ENCODE measurements around the gene VRK2. TPM values are rescaled to one million over a fixed set of nuclear protein-coding genes. Genes with fewer than 3 reads are reported as not detected.

The VRK2 gene
- total RNA-seq, 1 experiment from 2014 or later = 33.0 TPM

DNA sequence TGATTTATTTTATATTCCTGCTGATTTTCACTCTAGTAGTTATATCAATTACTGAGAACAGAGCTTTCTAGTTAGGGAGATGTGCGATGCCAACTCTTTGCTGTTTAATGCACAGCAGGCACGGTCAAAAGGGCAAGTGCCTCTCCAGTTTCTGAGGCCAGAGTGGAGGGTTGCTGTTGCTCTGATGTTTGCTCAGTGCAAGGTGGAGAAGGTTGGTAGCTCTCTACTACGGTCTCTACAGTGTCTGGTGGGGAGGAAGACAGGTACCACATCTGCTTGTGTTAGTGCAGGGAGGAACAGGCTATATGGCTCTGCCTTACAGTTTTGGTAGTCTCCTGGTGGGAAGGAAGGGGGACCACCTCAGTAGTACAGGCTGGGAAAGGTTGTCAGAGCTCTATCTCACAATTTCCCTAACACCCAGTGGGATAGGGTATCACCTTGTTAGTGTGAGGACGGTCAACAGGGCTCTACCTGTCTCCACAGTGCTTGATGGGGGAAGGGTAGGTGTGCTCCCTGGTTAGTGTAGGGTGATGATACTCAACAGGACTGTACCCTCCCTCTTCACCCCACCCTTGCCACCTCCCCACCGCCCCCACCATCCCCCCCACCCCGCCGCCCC is 108.7 kb downstream of the VRK2 start (continued):
- TF ChIP-seq REST (IDR thresholded peaks at IDR 0.05; ENCODE audit: low read depth) (no peak), EGR1 (IDR thresholded peaks at IDR 0.05; ENCODE audit: low read depth) (no peak), JUND (IDR thresholded peaks at IDR 0.05) (no peak), ZNF274 (IDR thresholded peaks at IDR 0.05; ENCODE audit: low read depth, low read length) (no peak), SRF (IDR thresholded peaks at IDR 0.05; ENCODE audit: low read depth) (no peak), TCF7L2 (IDR thresholded peaks at IDR 0.05; ENCODE audit: borderline replicate concordance, extremely low read depth, insufficient read depth, insufficient read length) (no peak), ELF1 (IDR thresholded peaks at IDR 0.05; ENCODE audit: borderline replicate concordance, low read depth) (no peak), POLR2AphosphoS5 (IDR thresholded peaks at IDR 0.05; ENCODE audit: low read depth, low read length) (no peak)

- ChIA-PET POLR2A (no interaction called here), CTCF (no interaction called here), RAD21 (ENCODE audit: low non-redundant PET in 1 of 2, low total read pairs in 2 of 2, uncharacterized antibody in 2 of 2, unreplicated experiment in 2 of 2) (no interaction called here)
- no peak overlapping the region for H3K9ac ChIP-seq (ENCODE audit: low read length)
- BruUV-seq (replicated peaks) = no TSS peak
- H3K36me3 ChIP-seq (ENCODE audit: control insufficient read depth in 1 of 2, insufficient read depth in 2 of 2, low read length in 2 of 2) = peaks cover 11 to 34% of the 10 kb centered on the region in 2 experiments; a peak in 3 of 4 replicates
- H4K20me1 ChIP-seq (ENCODE audit: insufficient read depth) = no peaks in the 10 kb centered on the region
- H3K4me1 ChIP-seq (ENCODE audit: control insufficient read depth in 1 of 2, insufficient read depth in 2 of 2, low read length in 2 of 2) = no peaks in the 10 kb centered on the region
- H3K27me3 ChIP-seq (ENCODE audit: insufficient read depth, low read length) = no peaks in the 10 kb centered on the region
- DNase-seq (ENCODE audit: low read depth, low spot score) (no peak), ATAC-seq (no peak)
- no peak overlapping the region for H3K4me2 ChIP-seq (ENCODE audit: low read length)
- intact Hi-C loops (cut with micrococcal nuclease) = no loop called here
- H3K79me2 ChIP-seq (ENCODE audit: insufficient read depth, low read length) = no peaks in the 10 kb centered on the region
- H2AFZ ChIP-seq (ENCODE audit: low read depth, low read length, poor library complexity, severe bottlenecking) = no peak overlapping the region
- no peak overlapping the region for H3K4me3 ChIP-seq (replicated peaks in 1 of 2; ENCODE audit: low read depth in 1 of 2, low read length in 2 of 2)
- TF ChIP-seq EGR1 (IDR thresholded peaks at IDR 0.05; ENCODE audit: low read depth) (no peak), ZNF274 (IDR thresholded peaks at IDR 0.05; ENCODE audit: low read depth, low read length) (no peak), TCF7L2 (IDR thresholded peaks at IDR 0.05; ENCODE audit: borderline replicate concordance, extremely low read depth, insufficient read depth, insufficient read length) (no peak), MAX (IDR thresholded peaks at IDR 0.05) (no peak), ELF1 (IDR thresholded peaks at IDR 0.05; ENCODE audit: borderline replicate concordance, low read depth) (no peak), SIN3A (IDR thresholded peaks at IDR 0.05; ENCODE audit: low read depth) (no peak), CEBPB (IDR thresholded peaks at IDR 0.05; ENCODE audit: low read depth) (no peak), SRF (IDR thresholded peaks at IDR 0.05; ENCODE audit: low read depth) (no peak)
- TF ChIP-seq, protein P1, sequence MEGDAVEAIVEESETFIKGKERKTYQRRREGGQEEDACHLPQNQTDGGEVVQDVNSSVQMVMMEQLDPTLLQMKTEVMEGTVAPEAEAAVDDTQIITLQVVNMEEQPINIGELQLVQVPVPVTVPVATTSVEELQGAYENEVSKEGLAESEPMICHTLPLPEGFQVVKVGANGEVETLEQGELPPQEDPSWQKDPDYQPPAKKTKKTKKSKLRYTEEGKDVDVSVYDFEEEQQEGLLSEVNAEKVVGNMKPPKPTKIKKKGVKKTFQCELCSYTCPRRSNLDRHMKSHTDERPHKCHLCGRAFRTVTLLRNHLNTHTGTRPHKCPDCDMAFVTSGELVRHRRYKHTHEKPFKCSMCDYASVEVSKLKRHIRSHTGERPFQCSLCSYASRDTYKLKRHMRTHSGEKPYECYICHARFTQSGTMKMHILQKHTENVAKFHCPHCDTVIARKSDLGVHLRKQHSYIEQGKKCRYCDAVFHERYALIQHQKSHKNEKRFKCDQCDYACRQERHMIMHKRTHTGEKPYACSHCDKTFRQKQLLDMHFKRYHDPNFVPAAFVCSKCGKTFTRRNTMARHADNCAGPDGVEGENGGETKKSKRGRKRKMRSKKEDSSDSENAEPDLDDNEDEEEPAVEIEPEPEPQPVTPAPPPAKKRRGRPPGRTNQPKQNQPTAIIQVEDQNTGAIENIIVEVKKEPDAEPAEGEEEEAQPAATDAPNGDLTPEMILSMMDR (IDR thresholded peaks at IDR 0.05 in 2 of 3, conservative IDR thresholded peaks at IDR 0.05 in 1 of 3; ENCODE audit: borderline replicate concordance in 1 of 3, insufficient read depth in 1 of 3, low read depth in 2 of 3, low read length in 2 of 3) = no peak
- H3K9me3 ChIP-seq (ENCODE audit: control insufficient read depth in 1 of 2, insufficient read depth in 1 of 2, low read depth in 1 of 2, low read length in 2 of 2) = no peaks in the 10 kb centered on the region
- no peak overlapping the region for H3K27ac ChIP-seq (ENCODE audit: low read depth, low read length)
- H3K9me2 ChIP-seq (ENCODE audit: insufficient read depth) = no peaks in the 10 kb centered on the region
Observed at GRCh38 chr2:58156780-58157179, 110.2 kb downstream of the VRK2 start.
